Measurements from ENCODE around the gene OR6A2.
"Not testable (repeated sequence)": the region's sequence is repeated elsewhere in the genome, so short reads cannot be mapped to it uniquely, and the experiment has no call there.

OR6A2 gene

GRCh38 chr11:6799402-6799801, at the start of gene OR6A2:
Gene OR6A2 (minus strand): TSS chr11:6799689. CDS start chr11:6795708, 3,981 bp downstream.
- in situ Hi-C loops (cut with HindIII; ENCODE audit: low sequenced_read_pairs) = no loop called here

- in situ Hi-C loops (cut with HindIII; ENCODE audit: low sequenced_read_pairs) = no loop called here
These were observed 45.9 kb upstream of the OR6A2 start, which contains the start of gene OR10A5 for GRCh38 chr11:6845383-6845782. Gene OR10A5 (plus strand): TSS chr11:6845683. CDS start chr11:6845683, 0 bp downstream.

GRCh38 chr11:6844356-6844755, 44.9 kb upstream of the OR6A2 start:
- in situ Hi-C loops (cut with HindIII; ENCODE audit: low sequenced_read_pairs) = no loop called here

GRCh38 chr11:6843670-6844069, 44.2 kb upstream of the OR6A2 start:
- in situ Hi-C loops (cut with HindIII; ENCODE audit: low sequenced_read_pairs) = no loop called here

GRCh38 chr11:6841694-6842093, 42.2 kb upstream of the OR6A2 start:
- in situ Hi-C loops (cut with HindIII; ENCODE audit: low sequenced_read_pairs) = no loop called here

- in situ Hi-C loops (cut with HindIII; ENCODE audit: low sequenced_read_pairs) = no loop called here
These were observed 34.5 kb upstream of the OR6A2 start for GRCh38 chr11:6834021-6834420.

GRCh38 chr11:6833356-6833755, 33.9 kb upstream of the OR6A2 start:
- in situ Hi-C loops (cut with HindIII; ENCODE audit: low sequenced_read_pairs) = no loop called here

- in situ Hi-C loops (cut with HindIII; ENCODE audit: low sequenced_read_pairs) = no loop called here
These were observed 28.6 kb upstream of the OR6A2 start for GRCh38 chr11:6828103-6828502.

GRCh38 chr11:6825231-6825744, 25.8 kb upstream of the OR6A2 start:
- in situ Hi-C loops (cut with HindIII; ENCODE audit: low sequenced_read_pairs) = no loop called here

GRCh38 chr11:6824136-6824823, 24.8 kb upstream of the OR6A2 start:
- in situ Hi-C loops (cut with HindIII; ENCODE audit: low sequenced_read_pairs) = no loop called here

- in situ Hi-C loops (cut with HindIII; ENCODE audit: low sequenced_read_pairs) = no loop called here
These were observed 19.5 kb upstream of the OR6A2 start for GRCh38 chr11:6818967-6819366.

GRCh38 chr11:6817694-6818093, 18.2 kb upstream of the OR6A2 start:
- in situ Hi-C loops (cut with HindIII; ENCODE audit: low sequenced_read_pairs) = no loop called here

GRCh38 chr11:6813656-6814055, 14.2 kb upstream of the OR6A2 start:
- in situ Hi-C loops (cut with HindIII; ENCODE audit: low sequenced_read_pairs) = loop anchor here (5.0 kb wide), 1 partner anchor 49 kb away; the partner anchor contains the start of gene OR10A2

- in situ Hi-C loops (cut with HindIII; ENCODE audit: low sequenced_read_pairs) = loop anchor here (5.0 kb wide), 1 partner anchor 50 kb away; the partner anchor contains the start of gene OR10A2
These were observed 13.0 kb upstream of the OR6A2 start for GRCh38 chr11:6812390-6813005.

- in situ Hi-C loops (cut with HindIII; ENCODE audit: low sequenced_read_pairs) = not testable (repeated sequence)
These were observed 1.6 kb upstream of the OR6A2 start for GRCh38 chr11:6801075-6801474.

- in situ Hi-C loops (cut with HindIII; ENCODE audit: low sequenced_read_pairs) = no loop called here
These were observed 4.8 kb downstream of the OR6A2 start for GRCh38 chr11:6794639-6795038.

- in situ Hi-C loops (cut with HindIII; ENCODE audit: low sequenced_read_pairs) = no loop called here
These were observed 8.9 kb downstream of the OR6A2 start for GRCh38 chr11:6790546-6790945.

- in situ Hi-C loops (cut with HindIII; ENCODE audit: low sequenced_read_pairs) = no loop called here
These were observed 16.8 kb downstream of the OR6A2 start, which contains the start of gene OR2AG1 for GRCh38 chr11:6782720-6783119. Gene OR2AG1 (plus strand): TSS chr11:6783020. CDS start chr11:6785038, 2,018 bp downstream.

- in situ Hi-C loops (cut with HindIII; ENCODE audit: low sequenced_read_pairs) = no loop called here
These were observed 18.7 kb downstream of the OR6A2 start for GRCh38 chr11:6780829-6781228.

GRCh38 chr11:6778518-6778917, 21.0 kb downstream of the OR6A2 start:
- in situ Hi-C loops (cut with HindIII; ENCODE audit: low sequenced_read_pairs) = no loop called here

- in situ Hi-C loops (cut with HindIII; ENCODE audit: low sequenced_read_pairs) = no loop called here
These were observed 27.3 kb downstream of the OR6A2 start, which contains the start of gene OR2AG2 for GRCh38 chr11:6771926-6772893. Gene OR2AG2 (minus strand): TSS chr11:6771976. CDS start chr11:6768957, 3,019 bp downstream.

Data from endothelial cell of hepatic sinusoid (primary cell).